SK-N-SH (cell line): ENCODE data around the gene LCE5A. TPM values are rescaled to one million over a fixed set of nuclear protein-coding genes. Genes with fewer than 3 reads are reported as not detected.
A peak's percentile ranks its signal among the peaks of the same experiment; 100 is the strongest.
"Not testable (repeated sequence)": the region's sequence is repeated elsewhere in the genome, so short reads cannot be mapped to it uniquely, and the experiment has no call there.

Experiments
- CTCF ChIA-PET: fragments of 300-600, 350-600 bp; formaldehyde crosslinking; extraction: SDS; loops from one replicate; lab custom pipeline; 2021; lab: Yijun Ruan, JAX
- POLR2A ChIA-PET: fragments of 350-600 bp; sonication (Branson Sonifier 250); formaldehyde crosslinking; extraction: SDS; loops from one replicate; lab custom pipeline; 2020; ENCODE audit warnings: antibody characterized with exemption, inconsistent platforms; lab: Yijun Ruan, JAX
- DNase-seq: peaks from one replicate; pipeline ENCODE4 v3.0.0; 2012
- H2AFZ ChIP-seq: fragments of 200-600 bp; sonication (generic); 2 replicates; pipeline ENCODE4 v1.8.1; 2016; ENCODE audit warnings: antibody characterized with exemption, mild to moderate bottlenecking, low read depth
- H3F3A ChIP-seq: fragments of 200-600 bp; sonication (generic); replicated peaks from 2 replicates; pipeline ENCODE3; 2016; ENCODE audit warnings: antibody characterized with exemption, mild to moderate bottlenecking; ENCODE audit not compliant: insufficient read depth
- H3K27ac ChIP-seq, 2 experiments: fragments of 200-500 bp in 1 of 2; fragments of 200-600 bp in 1 of 2; sonication (Bioruptor generic) in 1 of 2; sonication (generic), shearing (Covaris generic) in 1 of 2; 2 replicates each; pipeline versions ENCODE4 v1.5.1 to v1.6.1; 2014 to 2016; ENCODE audit warnings: low read depth in 2 of 2, inconsistent platforms in 1 of 2, low read length in 1 of 2, mild to moderate bottlenecking in 1 of 2, mixed read lengths in 1 of 2
- H3K27me3 ChIP-seq: fragments of 200-600 bp; sonication (generic), shearing (Covaris generic); 2 replicates; pipeline ENCODE4 v1.6.1; 2016; ENCODE audit warnings: mixed run types; ENCODE audit not compliant: insufficient read depth
- H3K36me3 ChIP-seq, 2 experiments: fragments of 200-500 bp in 1 of 2; fragments of 200-600 bp in 1 of 2; sonication (Bioruptor generic) in 1 of 2; sonication (generic) in 1 of 2; replicated peaks in 1 of 2; 2 replicates each; pipeline versions ENCODE3 to v1.5.1; 2014 to 2016; ENCODE audit warnings: low read length in 1 of 2, mild to moderate bottlenecking in 1 of 2; ENCODE audit not compliant: insufficient read depth in 2 of 2, control insufficient read depth in 1 of 2
- H3K4me1 ChIP-seq, 2 experiments: fragments of 200-500 bp in 1 of 2; fragments of 200-600 bp in 1 of 2; sonication (Bioruptor generic) in 1 of 2; sonication (generic), shearing (Covaris generic) in 1 of 2; 2 replicates each; pipeline versions ENCODE4 v1.5.1 to v1.6.1; 2014 to 2016; ENCODE audit warnings: low read depth in 1 of 2, low read length in 1 of 2, mixed run types in 1 of 2; ENCODE audit not compliant: insufficient read depth in 2 of 2, control insufficient read depth in 1 of 2
- H3K4me2 ChIP-seq: fragments of 200-600 bp; sonication (generic), shearing (Covaris generic); 2 replicates; pipeline ENCODE4 v1.6.1; 2017; ENCODE audit warnings: mixed run types
- H3K4me3 ChIP-seq, 2 experiments: fragments of 200-500 bp in 1 of 2; fragments of 200-600 bp in 1 of 2; sonication (Bioruptor generic) in 1 of 2; sonication (generic), shearing (Covaris generic) in 1 of 2; 2 replicates each; pipeline versions ENCODE4 v1.5.1 to v1.8.1; 2014 to 2016; ENCODE audit warnings: low read depth in 2 of 2, inconsistent platforms in 1 of 2, low read length in 1 of 2, mild to moderate bottlenecking in 1 of 2, mixed read lengths in 1 of 2, moderate library complexity in 1 of 2
- H3K79me2 ChIP-seq: fragments of 200-600 bp; sonication (generic); 2 replicates; pipeline ENCODE4 v1.8.1; 2017; ENCODE audit warnings: mild to moderate bottlenecking; ENCODE audit not compliant: insufficient read depth
- H3K9ac ChIP-seq: fragments of 200-600 bp; sonication (generic); 2 replicates; pipeline ENCODE4 v1.6.1; 2017; ENCODE audit warnings: mixed run types
- H3K9me2 ChIP-seq: fragments of 200-600 bp; sonication (generic); 2 replicates; pipeline ENCODE4 v1.6.1; 2017; ENCODE audit warnings: mixed run types
- H3K9me3 ChIP-seq: fragments of 200-600 bp; sonication (generic); 2 replicates; pipeline ENCODE4 v1.6.1; 2017; ENCODE audit warnings: mixed run types, mild to moderate bottlenecking, moderate library complexity
- H4K20me1 ChIP-seq: fragments of 200-600 bp; sonication (generic); 2 replicates; pipeline ENCODE4 v1.6.1; 2017; ENCODE audit warnings: mild to moderate bottlenecking, mixed run types; ENCODE audit not compliant: insufficient read depth
- CTCF ChIP-seq: fragments of 200-600 bp; sonication (generic); IDR thresholded peaks from 2 replicates; pipeline ENCODE4 v1.6.1; 2017; ENCODE audit warnings: antibody characterized with exemption, mild to moderate bottlenecking, moderate library complexity
- FOXJ3 ChIP-seq: sonication (generic); formaldehyde crosslinking; IDR thresholded peaks from 2 replicates; pipeline ENCODE4 v1.5.1; 2020; ENCODE audit warnings: mild to moderate bottlenecking, missing genetic modification reagents
- JUND ChIP-seq: IDR thresholded peaks from 2 replicates; pipeline ENCODE4 v1.4.0; 2012
- MXI1 ChIP-seq: IDR thresholded peaks from 2 replicates; pipeline ENCODE4 v1.6.1; 2012; ENCODE audit warnings: mild to moderate bottlenecking, low read depth, low read length, improper control_type of control experiment
- NFIC ChIP-seq: IDR thresholded peaks from 2 replicates; pipeline ENCODE4 v1.4.0; 2012; ENCODE audit warnings: borderline replicate concordance
- NRF1 ChIP-seq: IDR thresholded peaks from 2 replicates; pipeline ENCODE4 v1.6.1; 2012; ENCODE audit warnings: low read depth, mild to moderate bottlenecking, low read length
- POLR2AphosphoS5 ChIP-seq: IDR thresholded peaks from 2 replicates; pipeline ENCODE4 v1.6.1; 2012; ENCODE audit warnings: low read depth, low read length
- RFX5 ChIP-seq: IDR thresholded peaks from 2 replicates; pipeline ENCODE4 v1.6.1; 2012; ENCODE audit warnings: mild to moderate bottlenecking, improper control_type of control experiment, low read length
- YY1 ChIP-seq: IDR thresholded peaks from 2 replicates; pipeline ENCODE4 v1.4.0; 2012; ENCODE audit warnings: low read depth, mild to moderate bottlenecking
- WGBS: methylation state at CpG from one replicate; pipeline ENCODE4 v1.1.6; 2017; ENCODE audit warnings: low lambda C conversion rate; 5-methylcytosine and 5-hydroxymethylcytosine counted together
- polyA plus RNA-seq, 3 experiments: library from polyadenylated mRNA; depleted of rRNA; stranded (reverse); fragments of >200 nt; gene quantifications; 2 replicates each; pipeline ENCODE4 v1.2.3, GENCODE V29; 2012

LCE5A gene
- polyA plus RNA-seq, 1 of the 3 experiments (the other 2 are of a cell fraction) = not detected

DNA sequence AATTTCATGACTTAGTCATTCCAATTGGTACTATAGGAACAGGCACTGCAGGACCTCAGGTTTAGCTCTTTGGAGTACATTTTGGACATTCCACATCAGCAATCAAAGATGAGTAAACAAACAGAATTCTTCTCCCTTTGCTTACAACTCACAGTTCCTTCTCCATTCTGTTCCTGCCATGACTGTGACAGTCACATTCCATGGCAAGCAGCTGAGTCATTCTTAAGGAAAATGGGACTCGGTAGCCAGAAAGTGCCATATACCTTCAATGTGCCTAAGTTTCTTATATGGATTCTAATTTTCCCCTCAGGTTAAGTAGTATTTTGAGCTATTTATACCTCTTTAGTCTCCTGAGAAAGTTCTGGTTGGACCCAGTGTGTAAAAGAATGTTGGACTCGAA, 29.3 kb downstream of the LCE5A start (continued):
- TF ChIP-seq YY1 (no peak), FOXJ3 (CRISPR knock-in tag) (no peak), MXI1 (no peak), RFX5 (no peak)
- TF ChIP-seq, all 33 proteins: peak for 0

DNA sequence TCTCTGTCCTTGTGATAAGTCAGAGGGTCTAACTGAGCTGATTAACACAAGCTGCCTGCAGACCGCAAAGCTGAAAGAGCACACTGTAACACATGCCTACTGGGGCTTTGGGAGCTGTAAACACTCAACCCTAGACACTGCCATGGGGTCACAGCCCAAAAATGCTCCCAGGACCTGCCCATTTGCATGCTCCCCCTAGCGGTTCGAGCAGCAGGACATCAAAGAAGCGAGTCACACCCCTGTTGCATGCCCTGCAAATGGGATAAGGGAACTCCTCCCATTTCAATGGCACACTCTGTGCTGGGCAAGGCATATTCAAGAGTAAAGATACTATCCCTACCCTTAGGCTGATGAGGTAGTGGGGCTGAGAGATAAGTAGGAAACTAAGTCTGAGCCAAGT, 33.2 kb downstream of the LCE5A start:
- H3K79me2 ChIP-seq = no peaks in the 10 kb centered on the region
- no peaks in the 10 kb centered on the region for H3F3A ChIP-seq
- H3K4me1 ChIP-seq = no peaks in the 10 kb centered on the region
- no peaks in the 10 kb centered on the region for H3K27me3 ChIP-seq
- ChIA-PET POLR2A (no interaction called here), CTCF (interaction anchor here (2.2 kb wide), 1 partner anchor 10 kb away, joined by 9 read pairs; no protein-coding TSS in a partner anchor)
- H3K9me2 ChIP-seq = no peaks in the 10 kb centered on the region
- H2AFZ ChIP-seq = no peak overlapping the region
- TF ChIP-seq POLR2AphosphoS5 = no peak
- TF ChIP-seq CTCF = peak; percentile 40
- WGBS = 10% methylated on average over 4 of the region's 4 CpGs
- no peaks in the 10 kb centered on the region for H3K36me3 ChIP-seq
- H3K9me3 ChIP-seq = no peaks in the 10 kb centered on the region
- H3K27ac ChIP-seq = no peak overlapping the region
- no peak for DNase-seq
- no peak overlapping the region for H3K9ac ChIP-seq
- H4K20me1 ChIP-seq = no peaks in the 10 kb centered on the region
- no peak overlapping the region for H3K4me2 ChIP-seq
- H3K4me3 ChIP-seq = no peak overlapping the region

GRCh38 chr1:152546704-152547103, 36.1 kb downstream of the LCE5A start:
- no peaks in the 10 kb centered on the region for H3K4me1 ChIP-seq
- H3K9me2 ChIP-seq = no peaks in the 10 kb centered on the region
- H3K9me3 ChIP-seq = no peaks in the 10 kb centered on the region
- H3F3A ChIP-seq = no peaks in the 10 kb centered on the region
- ChIA-PET CTCF (interaction anchor here (0.6 kb wide), 1 partner anchor 440 kb away, joined by 3 read pairs; no protein-coding TSS in a partner anchor), POLR2A (no interaction called here)
- H3K9ac ChIP-seq = no peak overlapping the region
- H4K20me1 ChIP-seq = no peaks in the 10 kb centered on the region
- DNase-seq = no peak
- 0% methylated on average over 1 of the region's 1 CpG for WGBS
- no peaks in the 10 kb centered on the region for H3K36me3 ChIP-seq
- TF ChIP-seq RFX5 (no peak), NRF1 (no peak), NFIC (no peak), JUND (no peak), YY1 (no peak)
- no peak overlapping the region for H3K27ac ChIP-seq
- no peaks in the 10 kb centered on the region for H3K27me3 ChIP-seq
- H3K4me2 ChIP-seq = no peak overlapping the region
- no peak overlapping the region for H3K4me3 ChIP-seq
- H3K79me2 ChIP-seq = no peaks in the 10 kb centered on the region
- H2AFZ ChIP-seq = no peak overlapping the region

DNA sequence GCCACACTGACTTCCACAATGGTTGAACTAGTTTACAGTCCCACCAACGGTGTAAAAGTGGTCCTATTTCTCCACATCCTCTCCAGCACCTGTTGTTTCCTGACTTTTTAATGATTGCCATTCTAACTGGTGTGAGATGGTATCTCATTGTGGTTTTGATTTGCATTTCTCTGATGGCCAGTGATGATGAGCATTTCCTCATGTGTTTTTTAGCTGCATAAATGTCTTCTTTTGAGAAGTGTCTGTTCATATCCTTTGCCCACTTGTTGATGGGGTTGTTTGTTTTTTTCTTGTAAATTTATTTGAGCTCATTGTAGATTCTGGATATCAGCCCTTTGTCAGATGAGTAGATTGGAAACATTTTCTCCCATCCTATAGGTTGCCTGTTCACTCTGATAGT, 37.8 kb downstream of the LCE5A start:
- H3K36me3 ChIP-seq, H3K9me2 ChIP-seq, CTCF ChIA-PET: not testable (repeated sequence)

More for the DNA sequence above, 37.8 kb downstream of the LCE5A start:
- POLR2A ChIA-PET, H4K20me1 ChIP-seq, DNase-seq, H3K27me3 ChIP-seq, H3K4me3 ChIP-seq, H3K4me1 ChIP-seq, H2AFZ ChIP-seq, H3K9ac ChIP-seq, H3K27ac ChIP-seq, H3K4me2 ChIP-seq, H3K9me3 ChIP-seq, H3K79me2 ChIP-seq, H3F3A ChIP-seq: not testable (repeated sequence)
- WGBS = no CpG with 5 or more reads among the region's 1 CpG

Other genes with a start within 250 kb of the LCE5A start
- not detected in 2 replicates for gene FLG, start 185.6 kb upstream of the LCE5A start, polyA plus RNA-seq (2012; rRNA removed)
- gene FLG2, start 150.8 kb upstream of the LCE5A start, polyA plus RNA-seq (2012; rRNA removed) = not detected in 2 replicates
- not detected in 2 replicates for gene CRNN, start 96.5 kb upstream of the LCE5A start, polyA plus RNA-seq (2012; rRNA removed)
- not detected in 2 replicates for gene CRCT1, start 3.7 kb downstream of the LCE5A start, polyA plus RNA-seq (2012; rRNA removed)
- gene LCE3E, start 56.0 kb downstream of the LCE5A start, polyA plus RNA-seq (2012; rRNA removed) = not detected in 2 replicates
- gene LCE3D, start 69.7 kb downstream of the LCE5A start, polyA plus RNA-seq (2012; rRNA removed) = not detected in 2 replicates
- gene LCE3C, start 89.4 kb downstream of the LCE5A start, polyA plus RNA-seq (2012; rRNA removed) = not detected in 2 replicates
- not detected in 2 replicates for gene LCE3B, start 103.0 kb downstream of the LCE5A start, polyA plus RNA-seq (2012; rRNA removed)
- not detected in 2 replicates for gene LCE3A, start 112.3 kb downstream of the LCE5A start, polyA plus RNA-seq (2012; rRNA removed)
- gene LCE2D, start 152.6 kb downstream of the LCE5A start, polyA plus RNA-seq (2012; rRNA removed) = not detected in 2 replicates
- not detected in 2 replicates for gene LCE2C, start 164.5 kb downstream of the LCE5A start, polyA plus RNA-seq (2012; rRNA removed)
- not detected in 2 replicates for gene LCE2B, start 175.3 kb downstream of the LCE5A start, polyA plus RNA-seq (2012; rRNA removed)
- not detected in 2 replicates for gene LCE2A, start 187.5 kb downstream of the LCE5A start, polyA plus RNA-seq (2012; rRNA removed)
- gene LCE4A, start 197.4 kb downstream of the LCE5A start, polyA plus RNA-seq (2012; rRNA removed) = not detected in 2 replicates
- gene KPRP, start 247.2 kb downstream of the LCE5A start, polyA plus RNA-seq (2012; rRNA removed) = not detected in 2 replicates